WTC11 (cell line): ENCODE results near the gene DCP1B.

Experiments
- CREM ChIP-seq: sonication (generic); formaldehyde crosslinking; IDR thresholded peaks from 2 replicates; pipeline ENCODE4 v1.8.1; 2022; ENCODE audit warnings: mild to moderate bottlenecking, missing genetic modification reagents, moderate library complexity
- ELF4 ChIP-seq: sonication (generic); formaldehyde crosslinking; IDR thresholded peaks from 2 replicates; pipeline ENCODE4 v1.8.1; 2022; ENCODE audit warnings: low read depth, mild to moderate bottlenecking, moderate library complexity, missing genetic modification reagents
- JUN ChIP-seq: sonication (generic); formaldehyde crosslinking; IDR thresholded peaks from 2 replicates; pipeline ENCODE4 v1.8.0; 2023; ENCODE audit warnings: mild to moderate bottlenecking, missing genetic modification reagents
- KAT7 ChIP-seq: sonication (generic); formaldehyde crosslinking; IDR thresholded peaks from 2 replicates; pipeline ENCODE4 v1.8.1; 2023; ENCODE audit warnings: missing genetic modification reagents, mild to moderate bottlenecking, borderline replicate concordance
- TF ChIP-seq, protein P1 (sequence below): fragments of 200-600 bp; IDR thresholded peaks from 2 replicates; pipeline ENCODE4 v1.8.0; 2022; ENCODE audit warnings: antibody characterized with exemption
- TF ChIP-seq, protein P2 (sequence below): sonication (generic); formaldehyde crosslinking; IDR thresholded peaks from 2 replicates; pipeline ENCODE4 v1.8.0; 2023; ENCODE audit warnings: missing genetic modification reagents
- TF ChIP-seq, protein P3 (sequence below): sonication (generic); formaldehyde crosslinking; IDR thresholded peaks from 2 replicates; pipeline ENCODE4 v1.8.1; 2022; ENCODE audit warnings: mild to moderate bottlenecking, moderate library complexity, missing genetic modification reagents
- TF ChIP-seq, protein P4 (sequence below): sonication (generic); formaldehyde crosslinking; IDR thresholded peaks from 2 replicates; pipeline ENCODE4 v1.8.1; 2023; ENCODE audit warnings: mild to moderate bottlenecking, missing genetic modification reagents, borderline replicate concordance
- TF ChIP-seq, protein P5 (sequence below): sonication (generic); formaldehyde crosslinking; IDR thresholded peaks from 2 replicates; pipeline ENCODE4 v1.8.1; 2023; ENCODE audit warnings: mild to moderate bottlenecking, missing genetic modification reagents, moderate library complexity
- TF ChIP-seq, protein P6 (sequence below): sonication (generic); formaldehyde crosslinking; IDR thresholded peaks from 2 replicates; pipeline ENCODE4 v1.8.0; 2022; ENCODE audit warnings: mild to moderate bottlenecking, missing genetic modification reagents
- TF ChIP-seq, protein P7 (sequence below): sonication (generic); formaldehyde crosslinking; IDR thresholded peaks from 2 replicates; pipeline ENCODE4 v1.8.0; 2022; ENCODE audit warnings: mild to moderate bottlenecking, missing genetic modification reagents

DNA sequence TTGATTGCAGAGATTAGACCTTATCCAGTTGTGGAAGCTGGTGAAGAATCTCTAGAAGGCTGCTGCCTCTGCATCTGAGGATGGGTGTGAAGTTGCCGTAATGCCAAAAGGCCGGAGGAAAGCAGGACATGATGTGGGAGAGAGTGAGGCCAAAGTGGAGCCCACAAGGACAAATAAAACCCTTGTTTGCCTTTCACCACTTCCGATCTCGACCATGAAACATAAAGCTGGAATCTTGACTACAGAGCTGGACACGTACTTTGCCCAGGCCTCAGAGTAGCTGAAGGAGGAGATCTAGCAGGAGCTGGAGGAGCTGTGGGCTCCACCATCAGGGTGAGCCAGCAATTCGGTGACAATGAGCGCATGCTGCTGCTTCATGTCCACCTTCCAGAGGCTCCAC is 43.5 kb upstream of the DCP1B start:
- TF ChIP-seq, protein P1, sequence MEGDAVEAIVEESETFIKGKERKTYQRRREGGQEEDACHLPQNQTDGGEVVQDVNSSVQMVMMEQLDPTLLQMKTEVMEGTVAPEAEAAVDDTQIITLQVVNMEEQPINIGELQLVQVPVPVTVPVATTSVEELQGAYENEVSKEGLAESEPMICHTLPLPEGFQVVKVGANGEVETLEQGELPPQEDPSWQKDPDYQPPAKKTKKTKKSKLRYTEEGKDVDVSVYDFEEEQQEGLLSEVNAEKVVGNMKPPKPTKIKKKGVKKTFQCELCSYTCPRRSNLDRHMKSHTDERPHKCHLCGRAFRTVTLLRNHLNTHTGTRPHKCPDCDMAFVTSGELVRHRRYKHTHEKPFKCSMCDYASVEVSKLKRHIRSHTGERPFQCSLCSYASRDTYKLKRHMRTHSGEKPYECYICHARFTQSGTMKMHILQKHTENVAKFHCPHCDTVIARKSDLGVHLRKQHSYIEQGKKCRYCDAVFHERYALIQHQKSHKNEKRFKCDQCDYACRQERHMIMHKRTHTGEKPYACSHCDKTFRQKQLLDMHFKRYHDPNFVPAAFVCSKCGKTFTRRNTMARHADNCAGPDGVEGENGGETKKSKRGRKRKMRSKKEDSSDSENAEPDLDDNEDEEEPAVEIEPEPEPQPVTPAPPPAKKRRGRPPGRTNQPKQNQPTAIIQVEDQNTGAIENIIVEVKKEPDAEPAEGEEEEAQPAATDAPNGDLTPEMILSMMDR = no peak
- TF ChIP-seq CREM (CRISPR knock-in tag) (no peak), ELF4 (CRISPR knock-in tag) (no peak), KAT7 (no peak), JUN (CRISPR knock-in tag) (no peak)
- TF ChIP-seq, protein P2, sequence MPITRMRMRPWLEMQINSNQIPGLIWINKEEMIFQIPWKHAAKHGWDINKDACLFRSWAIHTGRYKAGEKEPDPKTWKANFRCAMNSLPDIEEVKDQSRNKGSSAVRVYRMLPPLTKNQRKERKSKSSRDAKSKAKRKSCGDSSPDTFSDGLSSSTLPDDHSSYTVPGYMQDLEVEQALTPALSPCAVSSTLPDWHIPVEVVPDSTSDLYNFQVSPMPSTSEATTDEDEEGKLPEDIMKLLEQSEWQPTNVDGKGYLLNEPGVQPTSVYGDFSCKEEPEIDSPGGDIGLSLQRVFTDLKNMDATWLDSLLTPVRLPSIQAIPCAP (CRISPR knock-in tag) = no peak
- TF ChIP-seq, protein P3, sequence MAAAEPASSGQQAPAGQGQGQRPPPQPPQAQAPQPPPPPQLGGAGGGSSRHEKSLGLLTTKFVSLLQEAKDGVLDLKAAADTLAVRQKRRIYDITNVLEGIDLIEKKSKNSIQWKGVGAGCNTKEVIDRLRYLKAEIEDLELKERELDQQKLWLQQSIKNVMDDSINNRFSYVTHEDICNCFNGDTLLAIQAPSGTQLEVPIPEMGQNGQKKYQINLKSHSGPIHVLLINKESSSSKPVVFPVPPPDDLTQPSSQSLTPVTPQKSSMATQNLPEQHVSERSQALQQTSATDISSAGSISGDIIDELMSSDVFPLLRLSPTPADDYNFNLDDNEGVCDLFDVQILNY = no peak
- TF ChIP-seq, protein P4, sequence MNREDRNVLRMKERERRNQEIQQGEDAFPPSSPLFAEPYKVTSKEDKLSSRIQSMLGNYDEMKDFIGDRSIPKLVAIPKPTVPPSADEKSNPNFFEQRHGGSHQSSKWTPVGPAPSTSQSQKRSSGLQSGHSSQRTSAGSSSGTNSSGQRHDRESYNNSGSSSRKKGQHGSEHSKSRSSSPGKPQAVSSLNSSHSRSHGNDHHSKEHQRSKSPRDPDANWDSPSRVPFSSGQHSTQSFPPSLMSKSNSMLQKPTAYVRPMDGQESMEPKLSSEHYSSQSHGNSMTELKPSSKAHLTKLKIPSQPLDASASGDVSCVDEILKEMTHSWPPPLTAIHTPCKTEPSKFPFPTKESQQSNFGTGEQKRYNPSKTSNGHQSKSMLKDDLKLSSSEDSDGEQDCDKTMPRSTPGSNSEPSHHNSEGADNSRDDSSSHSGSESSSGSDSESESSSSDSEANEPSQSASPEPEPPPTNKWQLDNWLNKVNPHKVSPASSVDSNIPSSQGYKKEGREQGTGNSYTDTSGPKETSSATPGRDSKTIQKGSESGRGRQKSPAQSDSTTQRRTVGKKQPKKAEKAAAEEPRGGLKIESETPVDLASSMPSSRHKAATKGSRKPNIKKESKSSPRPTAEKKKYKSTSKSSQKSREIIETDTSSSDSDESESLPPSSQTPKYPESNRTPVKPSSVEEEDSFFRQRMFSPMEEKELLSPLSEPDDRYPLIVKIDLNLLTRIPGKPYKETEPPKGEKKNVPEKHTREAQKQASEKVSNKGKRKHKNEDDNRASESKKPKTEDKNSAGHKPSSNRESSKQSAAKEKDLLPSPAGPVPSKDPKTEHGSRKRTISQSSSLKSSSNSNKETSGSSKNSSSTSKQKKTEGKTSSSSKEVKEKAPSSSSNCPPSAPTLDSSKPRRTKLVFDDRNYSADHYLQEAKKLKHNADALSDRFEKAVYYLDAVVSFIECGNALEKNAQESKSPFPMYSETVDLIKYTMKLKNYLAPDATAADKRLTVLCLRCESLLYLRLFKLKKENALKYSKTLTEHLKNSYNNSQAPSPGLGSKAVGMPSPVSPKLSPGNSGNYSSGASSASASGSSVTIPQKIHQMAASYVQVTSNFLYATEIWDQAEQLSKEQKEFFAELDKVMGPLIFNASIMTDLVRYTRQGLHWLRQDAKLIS (CRISPR knock-in tag) = no peak
- TF ChIP-seq, protein P5, sequence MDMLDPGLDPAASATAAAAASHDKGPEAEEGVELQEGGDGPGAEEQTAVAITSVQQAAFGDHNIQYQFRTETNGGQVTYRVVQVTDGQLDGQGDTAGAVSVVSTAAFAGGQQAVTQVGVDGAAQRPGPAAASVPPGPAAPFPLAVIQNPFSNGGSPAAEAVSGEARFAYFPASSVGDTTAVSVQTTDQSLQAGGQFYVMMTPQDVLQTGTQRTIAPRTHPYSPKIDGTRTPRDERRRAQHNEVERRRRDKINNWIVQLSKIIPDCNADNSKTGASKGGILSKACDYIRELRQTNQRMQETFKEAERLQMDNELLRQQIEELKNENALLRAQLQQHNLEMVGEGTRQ (CRISPR knock-in tag) = no peak
- TF ChIP-seq, protein P6, sequence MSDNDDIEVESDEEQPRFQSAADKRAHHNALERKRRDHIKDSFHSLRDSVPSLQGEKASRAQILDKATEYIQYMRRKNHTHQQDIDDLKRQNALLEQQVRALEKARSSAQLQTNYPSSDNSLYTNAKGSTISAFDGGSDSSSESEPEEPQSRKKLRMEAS (CRISPR knock-in tag) = no peak
- TF ChIP-seq, protein P7, sequence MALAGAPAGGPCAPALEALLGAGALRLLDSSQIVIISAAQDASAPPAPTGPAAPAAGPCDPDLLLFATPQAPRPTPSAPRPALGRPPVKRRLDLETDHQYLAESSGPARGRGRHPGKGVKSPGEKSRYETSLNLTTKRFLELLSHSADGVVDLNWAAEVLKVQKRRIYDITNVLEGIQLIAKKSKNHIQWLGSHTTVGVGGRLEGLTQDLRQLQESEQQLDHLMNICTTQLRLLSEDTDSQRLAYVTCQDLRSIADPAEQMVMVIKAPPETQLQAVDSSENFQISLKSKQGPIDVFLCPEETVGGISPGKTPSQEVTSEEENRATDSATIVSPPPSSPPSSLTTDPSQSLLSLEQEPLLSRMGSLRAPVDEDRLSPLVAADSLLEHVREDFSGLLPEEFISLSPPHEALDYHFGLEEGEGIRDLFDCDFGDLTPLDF (CRISPR knock-in tag) = no peak
